ENCODE data around the gene SFRP5. TPM values are rescaled to one million over a fixed set of nuclear protein-coding genes. Genes with fewer than 3 reads are reported as not detected.

SFRP5 gene
- total RNA-seq, 1 donor from 2014 or later = not detected

DNA sequence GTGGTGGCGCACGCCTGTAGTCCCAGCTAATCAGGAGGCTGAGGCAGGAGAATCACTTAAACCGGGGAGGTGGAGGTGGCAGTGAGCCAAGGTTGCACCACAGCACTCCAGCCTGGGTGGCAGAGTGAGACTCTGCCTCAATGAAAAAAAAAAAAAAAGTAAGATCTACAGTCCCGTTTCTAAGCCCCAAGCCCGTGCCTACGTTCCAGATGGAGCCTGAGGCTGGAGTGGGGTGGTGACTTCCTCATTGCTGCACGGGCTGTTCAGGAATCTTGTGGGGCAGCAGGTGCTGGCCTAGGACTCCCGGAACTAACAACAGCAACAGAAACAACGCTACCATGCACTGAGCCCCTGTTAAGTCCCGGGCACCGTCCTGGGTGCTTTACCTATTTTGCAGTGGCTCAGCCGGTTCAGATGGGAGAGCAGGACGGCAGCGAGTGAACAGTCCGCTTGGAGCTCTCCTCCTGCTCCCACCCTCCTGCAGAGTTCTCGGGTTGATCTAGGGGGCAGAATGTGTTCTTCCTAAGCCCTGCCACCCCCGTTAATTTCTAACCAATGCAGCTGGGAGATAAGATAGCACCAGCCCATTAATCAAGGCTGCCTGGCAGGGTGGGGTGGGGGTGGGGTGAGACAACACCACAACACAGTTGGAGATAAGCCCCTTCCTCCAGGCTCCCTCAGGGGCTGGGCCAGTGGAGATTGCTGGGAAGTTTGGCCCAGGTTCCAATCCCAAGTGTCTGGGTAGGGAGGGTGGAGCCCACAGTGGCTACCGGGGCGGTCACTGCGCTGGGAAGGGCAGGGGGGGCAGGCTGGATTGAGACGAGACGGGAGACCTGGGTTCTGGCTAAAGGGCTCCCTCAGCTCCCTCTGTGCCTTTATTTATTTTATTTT is 17.0 kb upstream of the SFRP5 start:
- Histone ChIP-seq H3K27ac (no peak overlapping the region), H3K4me1 (peaks cover 6% of the 10 kb centered on the region), H3K36me3 (no peaks in the 10 kb centered on the region), H4K20me1 (ENCODE audit: low read depth) (no peaks in the 10 kb centered on the region), H3F3A (ENCODE audit: low read depth) (no peaks in the 10 kb centered on the region), H3K79me2 (ENCODE audit: low read depth) (no peaks in the 10 kb centered on the region), H3K4me2 (peak overlapping the region; percentile 35), H3K27me3 (no peaks in the 10 kb centered on the region), H3K9ac (no peak overlapping the region), H3K4me3 (no peak overlapping the region), H3K9me3 (ENCODE audit: low read depth) (no peaks in the 10 kb centered on the region), H2AFZ (replicated peaks) (no peak overlapping the region)
- Mint-ChIP-seq H3K9me3 (no peaks in the 10 kb centered on the region), H3K27ac (peak overlapping the region; percentile 21), H3K27me3 (ENCODE audit: insufficient read depth, low read depth) (peaks cover 12% of the 10 kb centered on the region), H3K4me1 (no peaks in the 10 kb centered on the region), H3K36me3 (no peaks in the 10 kb centered on the region), H3K4me3 (no peak overlapping the region)
- no peak for TF ChIP-seq EZH2 (IDR thresholded peaks at IDR 0.05)
- TF ChIP-seq CTCF (IDR thresholded peaks at IDR 0.05) = no peak
- TF ChIP-seq EZH2phosphoT487 (IDR thresholded peaks at IDR 0.05) = no peak
- DNase-seq (ENCODE audit: low spot score) = no peak

DNA sequence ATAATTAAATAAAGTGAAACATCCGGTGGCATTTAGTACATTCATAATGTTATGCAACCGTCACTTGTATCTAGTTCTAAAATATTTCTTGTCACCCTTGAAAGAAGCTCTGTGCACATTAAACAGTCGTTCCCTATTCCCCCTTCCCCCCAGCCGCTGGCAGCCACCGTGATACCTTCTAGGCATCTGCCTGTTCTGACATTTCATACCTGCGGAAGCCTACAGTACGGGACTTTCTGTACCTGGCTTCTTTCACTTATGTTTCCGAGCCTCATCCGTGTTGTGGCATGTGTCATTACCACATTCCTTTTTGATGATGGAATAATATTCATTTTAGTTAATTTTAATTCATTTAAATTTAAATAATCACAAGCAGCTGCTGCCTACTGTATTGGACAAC is 13.9 kb upstream of the SFRP5 start:
- H3K9me3 ChIP-seq (ENCODE audit: low read depth) = no peaks in the 10 kb centered on the region
- H3K27ac Mint-ChIP-seq = no peak overlapping the region
- no peaks in the 10 kb centered on the region for H3K36me3 Mint-ChIP-seq
- no peak overlapping the region for H3K4me2 ChIP-seq
- no peak overlapping the region for H3K4me3 Mint-ChIP-seq
- no peak overlapping the region for H3K27ac ChIP-seq
- H3K9ac ChIP-seq = no peak overlapping the region
- H3K36me3 ChIP-seq = no peaks in the 10 kb centered on the region
- no peak overlapping the region for H3K4me3 ChIP-seq
- DNase-seq (ENCODE audit: low spot score) = no peak
- no peaks in the 10 kb centered on the region for H3K79me2 ChIP-seq (ENCODE audit: low read depth)
- H3K4me1 ChIP-seq = peaks cover 20% of the 10 kb centered on the region
- H3K4me1 Mint-ChIP-seq = peaks cover 10% of the 10 kb centered on the region
- TF ChIP-seq CTCF (IDR thresholded peaks at IDR 0.05) (no peak), EZH2phosphoT487 (IDR thresholded peaks at IDR 0.05) (no peak), EZH2 (IDR thresholded peaks at IDR 0.05) (no peak)
- no peak overlapping the region for H2AFZ ChIP-seq (replicated peaks)
- peaks cover 9% of the 10 kb centered on the region for H3K27me3 Mint-ChIP-seq (ENCODE audit: insufficient read depth, low read depth)
- no peaks in the 10 kb centered on the region for H3K27me3 ChIP-seq
- H3K9me3 Mint-ChIP-seq = no peaks in the 10 kb centered on the region
- peaks cover 12% of the 10 kb centered on the region for H3F3A ChIP-seq (ENCODE audit: low read depth)
- no peaks in the 10 kb centered on the region for H4K20me1 ChIP-seq (ENCODE audit: low read depth)

DNA sequence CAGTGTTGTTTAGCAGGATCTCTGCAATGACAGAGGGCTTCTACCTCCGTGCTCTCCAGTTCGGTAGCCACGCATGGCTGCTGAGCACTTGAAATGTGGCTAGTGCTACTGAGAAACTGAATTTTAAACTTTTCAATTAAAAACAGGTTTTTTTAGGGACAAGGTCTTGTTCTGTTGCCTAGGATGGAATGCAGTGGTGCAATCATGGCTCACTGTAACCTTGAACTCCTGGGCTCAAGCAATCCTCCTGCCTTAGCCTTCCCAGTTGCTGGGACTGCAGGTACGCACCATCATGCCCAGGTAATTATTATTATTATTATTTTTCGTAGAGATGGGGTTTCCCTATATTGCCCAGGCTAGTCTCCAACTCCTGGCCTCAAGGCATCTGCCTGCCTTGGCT is 13.4 kb upstream of the SFRP5 start:
- Mint-ChIP-seq H3K4me3 (no peak overlapping the region), H3K27ac (no peak overlapping the region), H3K36me3 (no peaks in the 10 kb centered on the region), H3K4me1 (peaks cover 15% of the 10 kb centered on the region), H3K27me3 (ENCODE audit: insufficient read depth, low read depth) (peaks cover 8% of the 10 kb centered on the region), H3K9me3 (no peaks in the 10 kb centered on the region)
- no peak for DNase-seq (ENCODE audit: low spot score)
- H4K20me1 ChIP-seq (ENCODE audit: low read depth) = no peaks in the 10 kb centered on the region
- no peaks in the 10 kb centered on the region for H3K36me3 ChIP-seq
- no peak overlapping the region for H3K4me2 ChIP-seq
- no peaks in the 10 kb centered on the region for H3K79me2 ChIP-seq (ENCODE audit: low read depth)
- no peaks in the 10 kb centered on the region for H3K27me3 ChIP-seq
- no peak overlapping the region for H3K27ac ChIP-seq
- no peak overlapping the region for H3K4me3 ChIP-seq
- no peak overlapping the region for H3K9ac ChIP-seq
- TF ChIP-seq EZH2 (IDR thresholded peaks at IDR 0.05) = no peak
- TF ChIP-seq EZH2phosphoT487 (IDR thresholded peaks at IDR 0.05) = no peak
- no peak for TF ChIP-seq CTCF (IDR thresholded peaks at IDR 0.05)
- H3F3A ChIP-seq (ENCODE audit: low read depth) = peaks cover 17% of the 10 kb centered on the region
- H2AFZ ChIP-seq (replicated peaks) = no peak overlapping the region
- H3K9me3 ChIP-seq (ENCODE audit: low read depth) = no peaks in the 10 kb centered on the region
- H3K4me1 ChIP-seq = peaks cover 25% of the 10 kb centered on the region
